Prostate gland (tissue), 2 donors: ENCODE data around the gene FAM131A. TPM values are rescaled to one million over a fixed set of nuclear protein-coding genes. Genes with fewer than 3 reads are reported as not detected.
A peak's percentile ranks its signal among the peaks of the same experiment; 100 is the strongest.

Source experiments
- DNase-seq: peaks from one replicate; pipeline ENCODE4 v3.0.0-alpha.2; 2019; ENCODE audit warnings: low spot score
- H3K27ac ChIP-seq, 2 donors: fragments of 200-600 bp; sonication (generic); 2 replicates each; pipeline ENCODE4 v1.5.1; 2017 to 2019
- H3K27me3 ChIP-seq: fragments of 200-600 bp; sonication (generic); replicated peaks from 2 replicates; pipeline ENCODE4 v1.5.1; 2019; ENCODE audit not compliant: insufficient read depth
- H3K36me3 ChIP-seq, 2 donors: fragments of 200-600 bp; sonication (generic); 1 replicate in 1 of 2; 2 replicates in 1 of 2; pipeline versions ENCODE4 v1.5.1 to v1.8.1; 2017 to 2019
- H3K4me1 ChIP-seq: fragments of 200-600 bp; sonication (generic); replicated peaks from 2 replicates; pipeline ENCODE4 v1.5.1; 2019
- H3K4me3 ChIP-seq, 2 donors: fragments of 200-600 bp; sonication (generic); 2 replicates each; pipeline ENCODE4 v1.5.1; 2017 to 2019
- H3K9me3 ChIP-seq: fragments of 200-600 bp; sonication (generic); 2 replicates; pipeline ENCODE4 v1.5.1; 2017
- POLR2A ChIP-seq: fragments of 450-650 bp; IDR thresholded peaks from one replicate; pipeline ENCODE4 v1.6.1; 2016; ENCODE audit warnings: antibody characterized with exemption, mild to moderate bottlenecking
- POLR2AphosphoS5 ChIP-seq: sonication (generic); formaldehyde crosslinking; IDR thresholded peaks from one replicate; pipeline ENCODE4 v1.6.1; 2017; ENCODE audit warnings: antibody characterized with exemption
- WGBS: methylation state at CpG from one replicate; pipeline ENCODE4 v1.1.5; 2018; 5-methylcytosine and 5-hydroxymethylcytosine counted together
- intact Hi-C: fragments of 100-400 bp; cut with DNase I; formaldehyde crosslinking; loops from one replicate; pipeline ENCODE4 v1.14.2; 2022
- total RNA-seq, 2 donors: library from RNA; depleted of rRNA; stranded (reverse); fragments of >200 nt; gene quantifications; one replicate each; pipeline ENCODE4 v1.1.0, GENCODE V29; 2016
- TF ChIP-seq, protein P1 (sequence below), 4 experiments: fragments of 200-600 bp in 2 of 4; fragments of 450-650 bp in 2 of 4; sonication (generic) in 2 of 4; IDR thresholded peaks; 1 replicate in 3 of 4; 2 replicates in 1 of 4; pipeline ENCODE4 v1.5.1; 2016 to 2019; ENCODE audit warnings: antibody characterized with exemption in 4 of 4, mild to moderate bottlenecking in 2 of 4, moderate library complexity in 2 of 4

FAM131A gene
- total RNA-seq, 2 donors from 2014 or later = 22.0 to 71.0 TPM

DNA sequence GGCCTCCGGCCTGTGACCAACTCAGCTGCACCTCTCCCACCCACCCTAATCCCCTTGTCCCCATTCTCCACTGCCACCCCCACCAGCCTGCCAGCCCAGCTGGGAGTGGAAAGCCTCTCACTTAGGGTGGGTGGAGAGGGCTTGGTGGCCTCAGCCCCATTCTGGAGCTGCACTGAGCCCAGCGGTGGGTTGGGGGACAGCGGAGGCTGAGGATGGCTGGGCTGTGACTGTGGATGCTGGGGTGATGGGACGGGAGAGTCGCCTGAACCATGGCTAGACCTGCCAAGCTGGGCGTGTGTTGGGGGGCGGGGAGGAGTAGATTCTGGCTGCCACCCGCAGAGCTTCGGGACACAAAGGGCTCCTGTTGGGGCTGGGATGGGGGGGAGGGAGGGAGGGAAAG, 22.2 kb downstream of the FAM131A start:
- DNase-seq = no peak
- no peaks in the 10 kb centered on the region for H3K27me3 ChIP-seq
- peaks cover 0 to 6% of the 10 kb centered on the region in 2 donors for H3K36me3 ChIP-seq
- H3K4me3 ChIP-seq = no peak overlapping the region
- H3K4me1 ChIP-seq = peaks cover 3% of the 10 kb centered on the region
- 41% methylated on average over 9 of the region's 9 CpGs for WGBS
- H3K27ac ChIP-seq = no peak overlapping the region
- TF ChIP-seq POLR2AphosphoS5 (no peak), POLR2A (no peak)
- TF ChIP-seq, protein P1, sequence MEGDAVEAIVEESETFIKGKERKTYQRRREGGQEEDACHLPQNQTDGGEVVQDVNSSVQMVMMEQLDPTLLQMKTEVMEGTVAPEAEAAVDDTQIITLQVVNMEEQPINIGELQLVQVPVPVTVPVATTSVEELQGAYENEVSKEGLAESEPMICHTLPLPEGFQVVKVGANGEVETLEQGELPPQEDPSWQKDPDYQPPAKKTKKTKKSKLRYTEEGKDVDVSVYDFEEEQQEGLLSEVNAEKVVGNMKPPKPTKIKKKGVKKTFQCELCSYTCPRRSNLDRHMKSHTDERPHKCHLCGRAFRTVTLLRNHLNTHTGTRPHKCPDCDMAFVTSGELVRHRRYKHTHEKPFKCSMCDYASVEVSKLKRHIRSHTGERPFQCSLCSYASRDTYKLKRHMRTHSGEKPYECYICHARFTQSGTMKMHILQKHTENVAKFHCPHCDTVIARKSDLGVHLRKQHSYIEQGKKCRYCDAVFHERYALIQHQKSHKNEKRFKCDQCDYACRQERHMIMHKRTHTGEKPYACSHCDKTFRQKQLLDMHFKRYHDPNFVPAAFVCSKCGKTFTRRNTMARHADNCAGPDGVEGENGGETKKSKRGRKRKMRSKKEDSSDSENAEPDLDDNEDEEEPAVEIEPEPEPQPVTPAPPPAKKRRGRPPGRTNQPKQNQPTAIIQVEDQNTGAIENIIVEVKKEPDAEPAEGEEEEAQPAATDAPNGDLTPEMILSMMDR (IDR thresholded peaks at IDR 0.05) = no peak
- intact Hi-C loops = loop anchor here (5.0 kb wide), 2 partner anchors 42 to 62 kb away; partner anchors contain the start of gene PSMD2
- no peaks in the 10 kb centered on the region for H3K9me3 ChIP-seq

DNA sequence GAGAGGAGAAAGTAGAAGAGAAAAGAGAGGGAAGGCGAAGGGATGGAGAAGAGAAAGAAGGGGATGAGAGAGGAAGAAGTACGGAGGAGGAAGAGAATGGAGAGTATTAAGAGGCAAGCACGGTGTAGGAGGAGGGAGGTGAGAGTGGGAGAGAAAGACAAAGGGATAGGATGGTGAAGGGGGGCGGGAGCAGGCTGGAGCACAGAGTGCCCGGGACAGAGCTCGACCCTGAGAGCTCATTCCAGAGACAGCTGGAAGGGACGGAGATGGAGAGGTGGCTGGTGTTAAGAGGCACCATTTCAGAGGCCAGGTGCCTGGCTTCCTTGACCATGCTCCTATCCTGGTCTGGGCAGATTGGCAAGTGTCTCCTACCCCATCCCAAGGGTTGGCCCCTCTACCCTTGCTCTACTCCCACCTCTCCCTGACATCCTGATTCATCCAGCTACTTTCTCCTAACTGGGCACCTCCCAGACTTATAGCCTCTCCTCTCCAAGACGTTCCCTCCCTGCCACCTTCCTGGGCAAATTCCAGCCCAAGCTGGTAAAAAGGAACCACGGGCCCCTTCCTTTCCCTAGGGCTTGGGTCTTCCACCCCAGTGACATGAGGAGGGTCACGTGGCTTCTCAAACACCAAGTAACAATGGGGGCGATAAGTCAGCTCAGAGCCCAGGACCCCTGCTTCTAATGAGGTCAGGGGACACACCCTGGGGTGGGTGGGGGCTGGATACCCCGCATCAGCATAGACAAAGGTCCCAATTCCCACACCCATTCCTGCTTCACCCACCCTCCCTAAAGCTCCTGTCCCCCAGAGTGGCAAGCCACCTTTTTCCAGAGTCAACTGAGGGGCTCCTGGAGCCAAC, 22.9 kb downstream of the FAM131A start:
- Histone ChIP-seq H3K36me3 (peaks cover 0 to 6% of the 10 kb centered on the region in 2 donors), H3K4me1 (peaks cover 3% of the 10 kb centered on the region), H3K4me3 (peak overlapping the region in 1 of 2 donors; percentile 71), H3K27me3 (no peaks in the 10 kb centered on the region), H3K9me3 (no peaks in the 10 kb centered on the region), H3K27ac (no peak overlapping the region)
- 40% methylated on average over 12 of the region's 12 CpGs for WGBS
- no peak for DNase-seq
- TF ChIP-seq POLR2A (no peak), POLR2AphosphoS5 (no peak)
- intact Hi-C loops = loop anchor here (5.0 kb wide), 2 partner anchors 43 to 63 kb away; partner anchors contain the start of gene PSMD2

DNA sequence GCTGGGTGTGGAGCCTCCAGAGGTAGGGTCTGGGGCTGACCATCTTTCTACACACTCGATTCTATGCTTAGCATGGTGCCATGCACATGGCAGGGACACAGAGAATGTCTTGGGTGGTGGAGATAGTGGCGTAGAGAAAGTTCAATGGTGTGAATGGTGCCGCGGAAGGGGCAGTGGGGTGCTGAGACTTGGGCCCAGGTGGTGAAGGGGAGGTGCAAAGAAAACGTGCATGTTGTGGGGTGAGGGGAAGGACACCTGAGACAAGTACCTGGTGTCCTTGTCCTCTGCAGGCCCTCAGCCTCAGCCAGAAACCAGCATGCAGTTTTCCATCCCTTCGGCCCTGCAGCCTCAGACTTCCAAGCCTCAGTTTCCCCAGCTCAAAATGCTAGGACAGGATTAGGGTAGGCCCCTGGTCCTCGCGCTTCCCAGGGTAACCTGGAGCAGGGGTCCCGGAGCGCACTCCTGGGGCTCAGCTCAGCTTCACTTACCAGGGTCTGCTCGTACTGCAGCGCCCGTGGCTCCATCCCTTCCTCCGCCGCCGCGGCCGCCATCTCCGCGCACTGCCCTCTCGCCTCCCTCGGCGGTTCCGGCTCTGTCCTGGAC, 23.6 kb downstream of the FAM131A start:
- intact Hi-C loops = loop anchor here (5.0 kb wide), 2 partner anchors 44 to 64 kb away; partner anchors contain the start of gene PSMD2
- no peaks in the 10 kb centered on the region for H3K9me3 ChIP-seq
- peaks cover 0 to 6% of the 10 kb centered on the region in 2 donors for H3K36me3 ChIP-seq
- H3K4me3 ChIP-seq = peak overlapping the region; percentile 64 to 71
- H3K4me1 ChIP-seq = peaks cover 3% of the 10 kb centered on the region
- 3% methylated on average over 24 of the region's 24 CpGs for WGBS
- no peaks in the 10 kb centered on the region for H3K27me3 ChIP-seq
- TF ChIP-seq POLR2A (no peak), POLR2AphosphoS5 (no peak)
- TF ChIP-seq, protein P1 (IDR thresholded peaks at IDR 0.05) = no peak
- peak overlapping the region; percentile 94 to 97 for H3K27ac ChIP-seq
- DNase-seq = no peak

DNA sequence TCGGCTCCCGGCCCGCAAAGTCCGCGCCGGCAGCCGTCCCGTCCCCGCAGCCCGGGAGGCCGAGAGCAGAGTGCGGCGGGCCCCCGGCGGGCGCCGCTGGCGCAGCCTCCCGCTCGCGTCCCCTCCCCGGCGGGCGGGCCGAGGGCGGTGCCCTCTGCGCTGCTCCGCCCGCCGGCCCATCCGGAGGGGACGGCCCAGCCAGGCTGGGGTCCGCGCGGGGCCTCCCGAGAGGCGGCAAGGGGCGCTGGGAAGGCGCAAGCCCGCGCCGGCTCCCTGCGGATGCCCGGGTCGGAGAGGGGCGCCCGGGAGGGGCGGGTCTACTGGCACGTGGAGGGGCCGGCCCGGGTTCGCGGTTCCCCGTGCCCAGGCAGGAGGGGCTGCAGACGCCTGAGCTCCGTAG, 24.1 kb downstream of the FAM131A start, which contains the start of the genes CLCN2 and POLR2H:
Gene CLCN2 (minus strand): TSS at position 74 of the 400 bp plus-strand sequence. CDS start 126 bp downstream, outside the sequence.
Gene POLR2H (plus strand): TSS at position 179 of the 400 bp plus-strand sequence. CDS start 1,783 bp downstream, outside the sequence.
- 1% methylated on average over 23 of the region's 56 CpGs for WGBS
- H3K27ac ChIP-seq = peak within 1 kb of the TSS; percentile 94 to 97
- peak within 1 kb of the TSS; percentile 64 to 71 for H3K4me3 ChIP-seq
- intact Hi-C loops = loop anchor here (5.0 kb wide), 2 partner anchors 44 to 64 kb away; partner anchors contain the start of gene PSMD2
- peaks cover 3% of the 10 kb centered on the region for H3K4me1 ChIP-seq
- TF ChIP-seq POLR2AphosphoS5 (no peak), POLR2A (peak; percentile 80)
- TF ChIP-seq, protein P1 (IDR thresholded peaks at IDR 0.05) = no peak
- H3K36me3 ChIP-seq = peaks cover 0 to 6% of the 10 kb centered on the region in 2 donors
- H3K27me3 ChIP-seq = no peaks in the 10 kb centered on the region
- DNase-seq = peak; percentile 27
- no peaks in the 10 kb centered on the region for H3K9me3 ChIP-seq
